Panc1 (cell line): ENCODE results near the gene HMCN2.

Experiments
- POLR2AphosphoS5 ChIP-seq: IDR thresholded peaks from 2 replicates; pipeline ENCODE4 v1.6.1; 2012; ENCODE audit warnings: mild to moderate bottlenecking, low read depth, low read length, moderate library complexity
- SIN3A ChIP-seq: IDR thresholded peaks from 2 replicates; pipeline ENCODE4 v1.6.1; 2012; ENCODE audit warnings: low read depth, mild to moderate bottlenecking, low read length, moderate library complexity, borderline replicate concordance; ENCODE audit not compliant: insufficient read depth
- TF ChIP-seq, protein P1 (sequence below): fragments of 450-650 bp; IDR thresholded peaks from 2 replicates; pipeline ENCODE4 v1.5.1; 2017; ENCODE audit warnings: mild to moderate bottlenecking
- TF ChIP-seq, protein P2 (sequence below), 2 experiments: IDR thresholded peaks; 2 replicates each; pipeline ENCODE4 v1.6.1; 2011 to 2012; ENCODE audit warnings: low read depth in 2 of 2, control low read depth in 1 of 2, low read length in 1 of 2, mild to moderate bottlenecking in 1 of 2, moderate library complexity in 1 of 2; ENCODE audit not compliant: insufficient read depth in 1 of 2

DNA sequence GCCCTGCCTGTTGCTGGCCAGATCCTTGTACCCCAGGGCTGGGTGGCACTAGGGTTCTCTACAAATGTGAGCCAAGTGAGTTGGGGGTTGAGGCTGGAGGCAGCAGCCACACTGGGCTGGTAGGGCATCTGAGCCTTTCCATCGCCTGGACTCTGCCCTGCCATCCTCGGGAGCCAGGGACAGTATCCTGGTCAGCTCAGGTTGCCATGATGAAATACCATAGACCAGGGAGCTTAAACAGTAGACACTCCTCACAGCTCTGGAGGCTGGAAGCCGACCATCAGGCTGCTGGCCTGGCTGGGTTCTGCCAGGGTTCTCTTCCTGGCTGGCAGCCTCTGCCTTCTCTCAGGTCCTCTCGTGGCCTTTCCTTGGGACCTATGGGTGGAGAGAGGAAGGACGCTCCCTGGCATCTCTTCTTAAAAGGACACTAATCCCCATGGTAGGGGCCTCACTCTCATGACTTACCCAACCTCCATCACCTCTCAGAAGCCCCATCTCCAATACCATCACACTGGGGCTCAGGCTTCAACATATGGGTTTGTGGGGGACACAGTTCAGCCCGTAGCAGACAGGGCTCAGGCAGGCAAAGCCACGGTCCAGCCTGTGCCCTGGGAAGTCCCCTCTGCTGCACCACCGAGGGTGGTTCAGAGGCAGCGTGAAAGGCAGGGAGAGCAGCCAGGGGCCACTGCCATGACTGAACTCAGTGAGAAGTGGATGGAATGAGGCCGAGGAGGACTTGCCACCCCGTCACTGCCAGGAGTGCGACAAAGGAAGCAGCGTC, 50.1 kb downstream of the HMCN2 start:
- TF ChIP-seq, protein P1, sequence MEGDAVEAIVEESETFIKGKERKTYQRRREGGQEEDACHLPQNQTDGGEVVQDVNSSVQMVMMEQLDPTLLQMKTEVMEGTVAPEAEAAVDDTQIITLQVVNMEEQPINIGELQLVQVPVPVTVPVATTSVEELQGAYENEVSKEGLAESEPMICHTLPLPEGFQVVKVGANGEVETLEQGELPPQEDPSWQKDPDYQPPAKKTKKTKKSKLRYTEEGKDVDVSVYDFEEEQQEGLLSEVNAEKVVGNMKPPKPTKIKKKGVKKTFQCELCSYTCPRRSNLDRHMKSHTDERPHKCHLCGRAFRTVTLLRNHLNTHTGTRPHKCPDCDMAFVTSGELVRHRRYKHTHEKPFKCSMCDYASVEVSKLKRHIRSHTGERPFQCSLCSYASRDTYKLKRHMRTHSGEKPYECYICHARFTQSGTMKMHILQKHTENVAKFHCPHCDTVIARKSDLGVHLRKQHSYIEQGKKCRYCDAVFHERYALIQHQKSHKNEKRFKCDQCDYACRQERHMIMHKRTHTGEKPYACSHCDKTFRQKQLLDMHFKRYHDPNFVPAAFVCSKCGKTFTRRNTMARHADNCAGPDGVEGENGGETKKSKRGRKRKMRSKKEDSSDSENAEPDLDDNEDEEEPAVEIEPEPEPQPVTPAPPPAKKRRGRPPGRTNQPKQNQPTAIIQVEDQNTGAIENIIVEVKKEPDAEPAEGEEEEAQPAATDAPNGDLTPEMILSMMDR: no peak
- TF ChIP-seq, protein P2, sequence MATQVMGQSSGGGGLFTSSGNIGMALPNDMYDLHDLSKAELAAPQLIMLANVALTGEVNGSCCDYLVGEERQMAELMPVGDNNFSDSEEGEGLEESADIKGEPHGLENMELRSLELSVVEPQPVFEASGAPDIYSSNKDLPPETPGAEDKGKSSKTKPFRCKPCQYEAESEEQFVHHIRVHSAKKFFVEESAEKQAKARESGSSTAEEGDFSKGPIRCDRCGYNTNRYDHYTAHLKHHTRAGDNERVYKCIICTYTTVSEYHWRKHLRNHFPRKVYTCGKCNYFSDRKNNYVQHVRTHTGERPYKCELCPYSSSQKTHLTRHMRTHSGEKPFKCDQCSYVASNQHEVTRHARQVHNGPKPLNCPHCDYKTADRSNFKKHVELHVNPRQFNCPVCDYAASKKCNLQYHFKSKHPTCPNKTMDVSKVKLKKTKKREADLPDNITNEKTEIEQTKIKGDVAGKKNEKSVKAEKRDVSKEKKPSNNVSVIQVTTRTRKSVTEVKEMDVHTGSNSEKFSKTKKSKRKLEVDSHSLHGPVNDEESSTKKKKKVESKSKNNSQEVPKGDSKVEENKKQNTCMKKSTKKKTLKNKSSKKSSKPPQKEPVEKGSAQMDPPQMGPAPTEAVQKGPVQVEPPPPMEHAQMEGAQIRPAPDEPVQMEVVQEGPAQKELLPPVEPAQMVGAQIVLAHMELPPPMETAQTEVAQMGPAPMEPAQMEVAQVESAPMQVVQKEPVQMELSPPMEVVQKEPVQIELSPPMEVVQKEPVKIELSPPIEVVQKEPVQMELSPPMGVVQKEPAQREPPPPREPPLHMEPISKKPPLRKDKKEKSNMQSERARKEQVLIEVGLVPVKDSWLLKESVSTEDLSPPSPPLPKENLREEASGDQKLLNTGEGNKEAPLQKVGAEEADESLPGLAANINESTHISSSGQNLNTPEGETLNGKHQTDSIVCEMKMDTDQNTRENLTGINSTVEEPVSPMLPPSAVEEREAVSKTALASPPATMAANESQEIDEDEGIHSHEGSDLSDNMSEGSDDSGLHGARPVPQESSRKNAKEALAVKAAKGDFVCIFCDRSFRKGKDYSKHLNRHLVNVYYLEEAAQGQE (IDR thresholded peaks at IDR 0.05; ENCODE audit: insufficient read depth in 1 of 2, low read depth in 2 of 2, low read length in 1 of 2): no peak
- TF ChIP-seq POLR2AphosphoS5: no peak
- TF ChIP-seq SIN3A: no peak
